Measurements from ENCODE around the gene STS. TPM values are rescaled to one million over a fixed set of nuclear protein-coding genes. Genes with fewer than 3 reads are reported as not detected.

Gene STS
- total and polyA plus RNA-seq, 2 donors from 2014 or later = 2.7 to 13.4 TPM

GRCh38 chrX:7191681-7192110, 44.2 kb downstream of the STS start:
- FAIRE-seq = no peak
- DNase-seq = no peak
- H3K9me3 ChIP-seq (ENCODE audit: control insufficient read depth in 2 of 3, insufficient read depth in 1 of 3, low read length in 3 of 3) = no peaks in the 10 kb centered on the region
- H3K4me1 ChIP-seq (ENCODE audit: control insufficient read depth in 2 of 3, insufficient read depth in 2 of 3, low read depth in 1 of 3, low read length in 3 of 3) = no peaks in the 10 kb centered on the region
- TF ChIP-seq CTCF (IDR thresholded peaks at IDR 0.05; ENCODE audit: borderline replicate concordance, extremely low read depth, insufficient read depth) = no peak
- H3K27ac ChIP-seq (ENCODE audit: low read depth in 2 of 2, low read length in 2 of 2) = no peak overlapping the region
- H3K4me3 ChIP-seq (ENCODE audit: low read length in 3 of 3) = no peak overlapping the region
- no peak overlapping the region for H3K9ac ChIP-seq (ENCODE audit: low read length in 3 of 3)
- H3K27me3 ChIP-seq (ENCODE audit: control insufficient read depth, insufficient read depth, low read length) = no peaks in the 10 kb centered on the region
- intact Hi-C loops (cut with DNase I) = no loop called here
- H3K36me3 ChIP-seq (ENCODE audit: control insufficient read depth in 2 of 3, insufficient read depth in 3 of 3, low read length in 3 of 3) = no peaks in the 10 kb centered on the region

GRCh38 chrX:7192871-7193270, 45.4 kb downstream of the STS start:
- DNase-seq (no peak), FAIRE-seq (no peak)
- Histone ChIP-seq H3K27ac (ENCODE audit: low read depth in 2 of 2, low read length in 2 of 2) (no peak overlapping the region), H3K9me3 (ENCODE audit: control insufficient read depth in 2 of 3, insufficient read depth in 1 of 3, low read length in 3 of 3) (no peaks in the 10 kb centered on the region), H3K36me3 (ENCODE audit: control insufficient read depth in 2 of 3, insufficient read depth in 3 of 3, low read length in 3 of 3) (no peaks in the 10 kb centered on the region), H3K4me3 (ENCODE audit: low read length in 3 of 3) (no peak overlapping the region), H3K9ac (ENCODE audit: low read length in 3 of 3) (no peak overlapping the region), H3K27me3 (ENCODE audit: control insufficient read depth, insufficient read depth, low read length) (no peaks in the 10 kb centered on the region), H3K4me1 (ENCODE audit: control insufficient read depth in 2 of 3, insufficient read depth in 2 of 3, low read depth in 1 of 3, low read length in 3 of 3) (no peaks in the 10 kb centered on the region)
- no peak for TF ChIP-seq CTCF (IDR thresholded peaks at IDR 0.05; ENCODE audit: borderline replicate concordance, extremely low read depth, insufficient read depth)
- intact Hi-C loops (cut with DNase I) = no loop called here

GRCh38 chrX:7194606-7195005, 47.1 kb downstream of the STS start:
- no peak for TF ChIP-seq CTCF (IDR thresholded peaks at IDR 0.05; ENCODE audit: borderline replicate concordance, extremely low read depth, insufficient read depth)
- Histone ChIP-seq H3K36me3 (ENCODE audit: control insufficient read depth in 2 of 3, insufficient read depth in 3 of 3, low read length in 3 of 3) (no peaks in the 10 kb centered on the region), H3K4me3 (ENCODE audit: low read length in 3 of 3) (no peak overlapping the region), H3K9me3 (ENCODE audit: control insufficient read depth in 2 of 3, insufficient read depth in 1 of 3, low read length in 3 of 3) (no peaks in the 10 kb centered on the region), H3K27ac (ENCODE audit: low read depth in 2 of 2, low read length in 2 of 2) (no peak overlapping the region), H3K27me3 (ENCODE audit: control insufficient read depth, insufficient read depth, low read length) (no peaks in the 10 kb centered on the region), H3K9ac (ENCODE audit: low read length in 3 of 3) (no peak overlapping the region), H3K4me1 (ENCODE audit: control insufficient read depth in 2 of 3, insufficient read depth in 2 of 3, low read depth in 1 of 3, low read length in 3 of 3) (no peaks in the 10 kb centered on the region)
- DNase-seq (no peak), FAIRE-seq (no peak)
- intact Hi-C loops (cut with DNase I) = no loop called here

Small RNAs within 50 kb of the gene (microRNA-seq; reads per million reads assigned to microRNA genes)
- gene MIR4767 = not detected

Other genes starting within 250 kb of the STS start
- gene PUDP, start 441 bp downstream of the STS start, total RNA-seq = 31.0 TPM
- gene PUDP, start 441 bp downstream of the STS start, polyA plus RNA-seq (ENCODE audit: insufficient read depth, low read depth, low replicate concordance) = 17.4 TPM

Measured in kidney (tissue), 14 donors.